ENCODE results near the gene CRIP2.

- TF ChIP-seq, protein P1, sequence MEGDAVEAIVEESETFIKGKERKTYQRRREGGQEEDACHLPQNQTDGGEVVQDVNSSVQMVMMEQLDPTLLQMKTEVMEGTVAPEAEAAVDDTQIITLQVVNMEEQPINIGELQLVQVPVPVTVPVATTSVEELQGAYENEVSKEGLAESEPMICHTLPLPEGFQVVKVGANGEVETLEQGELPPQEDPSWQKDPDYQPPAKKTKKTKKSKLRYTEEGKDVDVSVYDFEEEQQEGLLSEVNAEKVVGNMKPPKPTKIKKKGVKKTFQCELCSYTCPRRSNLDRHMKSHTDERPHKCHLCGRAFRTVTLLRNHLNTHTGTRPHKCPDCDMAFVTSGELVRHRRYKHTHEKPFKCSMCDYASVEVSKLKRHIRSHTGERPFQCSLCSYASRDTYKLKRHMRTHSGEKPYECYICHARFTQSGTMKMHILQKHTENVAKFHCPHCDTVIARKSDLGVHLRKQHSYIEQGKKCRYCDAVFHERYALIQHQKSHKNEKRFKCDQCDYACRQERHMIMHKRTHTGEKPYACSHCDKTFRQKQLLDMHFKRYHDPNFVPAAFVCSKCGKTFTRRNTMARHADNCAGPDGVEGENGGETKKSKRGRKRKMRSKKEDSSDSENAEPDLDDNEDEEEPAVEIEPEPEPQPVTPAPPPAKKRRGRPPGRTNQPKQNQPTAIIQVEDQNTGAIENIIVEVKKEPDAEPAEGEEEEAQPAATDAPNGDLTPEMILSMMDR (IDR thresholded peaks at IDR 0.05; ENCODE audit: insufficient read depth, low read depth, low read length): no peak
- no peak for TF ChIP-seq EZH2 (IDR thresholded peaks at IDR 0.05; ENCODE audit: insufficient read depth, low read length)
These were observed 25.6 kb downstream of the CRIP2 start for GRCh38 chr14:105500036-105500725.
